Measurements from ENCODE around the gene DTWD2.

The DTWD2 gene

GRCh38 chr5:118990582-118990981 lies 2.2 kb upstream of the DTWD2 start:
- H3K9me3 ChIP-seq, result no peaks in the 10 kb centered on the region
- no peak for TF ChIP-seq CTCF (IDR thresholded peaks at IDR 0.05; ENCODE audit: low read depth, low read length)
- DNase-seq, result no peak
- no peak overlapping the region for H3K4me3 ChIP-seq (ENCODE audit: low read depth, low read length)
- H3K4me1 ChIP-seq, result no peaks in the 10 kb centered on the region
- H3K27me3 ChIP-seq, result no peaks in the 10 kb centered on the region; the same call in 1 of the 2 replicates
- H3K36me3 ChIP-seq, result no peaks in the 10 kb centered on the region

- Histone ChIP-seq H3K4me3 (ENCODE audit: low read depth, low read length) (no peak overlapping the region), H3K36me3 (no peaks in the 10 kb centered on the region), H3K9me3 (no peaks in the 10 kb centered on the region), H3K27me3 (no peaks in the 10 kb centered on the region; the same call in 1 of the 2 replicates), H3K4me1 (no peaks in the 10 kb centered on the region)
- DNase-seq, result no peak
- TF ChIP-seq CTCF (IDR thresholded peaks at IDR 0.05; ENCODE audit: low read depth, low read length), result no peak
Measured at GRCh38 chr5:118989816-118990215, 1.5 kb upstream of the DTWD2 start.

GRCh38 chr5:118988866-118989180 lies 476 bp upstream of the DTWD2 start:
- Histone ChIP-seq H3K4me1 (no peaks in the 10 kb centered on the region), H3K27me3 (no peaks in the 10 kb centered on the region; the same call in 1 of the 2 replicates), H3K9me3 (no peaks in the 10 kb centered on the region), H3K4me3 (ENCODE audit: low read depth, low read length) (peak overlapping the region; percentile 78), H3K36me3 (no peaks in the 10 kb centered on the region)
- TF ChIP-seq CTCF (IDR thresholded peaks at IDR 0.05; ENCODE audit: low read depth, low read length), result no peak
- DNase-seq, result no peak

GRCh38 chr5:118984602-118985001 lies 3.7 kb downstream of the DTWD2 start:
- H3K4me1 ChIP-seq, result no peaks in the 10 kb centered on the region
- H3K27me3 ChIP-seq, result no peaks in the 10 kb centered on the region; the same call in 1 of the 2 replicates
- no peak overlapping the region for H3K4me3 ChIP-seq (ENCODE audit: low read depth, low read length)
- no peak for TF ChIP-seq CTCF (IDR thresholded peaks at IDR 0.05; ENCODE audit: low read depth, low read length)
- no peaks in the 10 kb centered on the region for H3K36me3 ChIP-seq
- DNase-seq, result no peak
- no peaks in the 10 kb centered on the region for H3K9me3 ChIP-seq

- Histone ChIP-seq H3K36me3 (no peaks in the 10 kb centered on the region), H3K9me3 (no peaks in the 10 kb centered on the region), H3K4me3 (ENCODE audit: low read depth, low read length) (no peak overlapping the region), H3K27me3 (no peaks in the 10 kb centered on the region), H3K4me1 (no peaks in the 10 kb centered on the region)
- no peak for DNase-seq
- TF ChIP-seq CTCF (IDR thresholded peaks at IDR 0.05; ENCODE audit: low read depth, low read length), result no peak
Measured at GRCh38 chr5:118981783-118982182, 6.6 kb downstream of the DTWD2 start.

- Histone ChIP-seq H3K9me3 (no peaks in the 10 kb centered on the region), H3K4me3 (ENCODE audit: low read depth, low read length) (no peak overlapping the region), H3K27me3 (no peaks in the 10 kb centered on the region), H3K4me1 (no peaks in the 10 kb centered on the region), H3K36me3 (no peaks in the 10 kb centered on the region)
- no peak for TF ChIP-seq CTCF (IDR thresholded peaks at IDR 0.05; ENCODE audit: low read depth, low read length)
- DNase-seq, result no peak
Measured at GRCh38 chr5:118980438-118980837, 7.9 kb downstream of the DTWD2 start.

Measured in BE2C (cell line).